CD14-positive monocyte (primary cell): ENCODE data around the gene KRT2. TPM values are rescaled to one million over a fixed set of nuclear protein-coding genes. Genes with fewer than 3 reads are reported as not detected.

ENCODE experiments used
- DNase-seq, 3 donors: peaks; one replicate each; pipeline ENCODE4 v3.0.0-alpha.2; 2011 to 2022
- H2AFZ ChIP-seq: 2 replicates; pipeline ENCODE4 v1.6.0; 2012; ENCODE audit warnings: mild to moderate bottlenecking, low read depth, low read length, inconsistent platforms; ENCODE audit not compliant: insufficient read depth, poor library complexity, severe bottlenecking
- H3K27ac ChIP-seq, 2 donors: 1 replicate in 1 of 2; 2 replicates in 1 of 2; pipeline ENCODE4 v1.5.1; 2012 to 2013; ENCODE audit warnings: low read length in 2 of 2, control low read depth in 1 of 2, inconsistent platforms in 1 of 2, low read depth in 1 of 2, mild to moderate bottlenecking in 1 of 2
- H3K27me3 ChIP-seq, 2 donors: one replicate each; pipeline versions ENCODE4 v1.6.0 to v1.6.1; 2011 to 2013; ENCODE audit warnings: low read length in 2 of 2; ENCODE audit not compliant: control insufficient read depth in 2 of 2, insufficient read depth in 2 of 2
- H3K36me3 ChIP-seq, 2 donors: replicated peaks in 1 of 2; 1 replicate in 1 of 2; 2 replicates in 1 of 2; pipeline versions ENCODE4 v1.5.1 to v1.6.1; 2012 to 2013; ENCODE audit warnings: low read length in 2 of 2, control low read depth in 1 of 2, inconsistent platforms in 1 of 2, mild to moderate bottlenecking in 1 of 2; ENCODE audit not compliant: insufficient read depth in 2 of 2, control insufficient read depth in 1 of 2
- H3K4me1 ChIP-seq, 2 donors: 1 replicate in 1 of 2; 2 replicates in 1 of 2; pipeline versions ENCODE4 v1.5.1 to v1.6.1; 2012 to 2013; ENCODE audit warnings: low read length in 2 of 2, control low read depth in 1 of 2, inconsistent platforms in 1 of 2, mild to moderate bottlenecking in 1 of 2, moderate library complexity in 1 of 2; ENCODE audit not compliant: insufficient read depth in 2 of 2, control insufficient read depth in 1 of 2
- H3K4me2 ChIP-seq: replicated peaks from 2 replicates; pipeline ENCODE3; 2012; ENCODE audit warnings: low read length, moderate library complexity, mild to moderate bottlenecking; ENCODE audit not compliant: poor library complexity, severe bottlenecking; ENCODE audit errors: extremely low read depth
- H3K4me3 ChIP-seq, 3 experiments: fragments of 200-600 bp in 1 of 3; sonication (generic) in 1 of 3; replicated peaks in 1 of 3; 1 replicate in 2 of 3; 2 replicates in 1 of 3; pipeline ENCODE4 v1.5.1; 2011 to 2013; ENCODE audit warnings: low read length in 3 of 3, mild to moderate bottlenecking in 3 of 3, control low read depth in 2 of 3, low read depth in 2 of 3, inconsistent platforms in 1 of 3, moderate library complexity in 1 of 3
- H3K79me2 ChIP-seq: 2 replicates; pipeline ENCODE4 v1.6.0; 2012; ENCODE audit warnings: mild to moderate bottlenecking, control low read depth, inconsistent platforms, low read length, moderate library complexity; ENCODE audit not compliant: insufficient read depth
- H3K9ac ChIP-seq: 2 replicates; pipeline ENCODE4 v1.6.0; 2017; ENCODE audit warnings: low read length, mild to moderate bottlenecking; ENCODE audit not compliant: insufficient read depth, poor library complexity, severe bottlenecking
- H3K9me3 ChIP-seq, 2 donors: replicated peaks in 1 of 2; 1 replicate in 1 of 2; 2 replicates in 1 of 2; pipeline versions ENCODE4 v1.5.1 to v1.6.1; 2012 to 2013; ENCODE audit warnings: low read length in 2 of 2, control low read depth in 1 of 2; ENCODE audit not compliant: control insufficient read depth in 1 of 2, insufficient read depth in 1 of 2
- H4K20me1 ChIP-seq: 2 replicates; pipeline ENCODE4 v1.6.0; 2012; ENCODE audit warnings: mild to moderate bottlenecking, low read length, control low read depth, moderate library complexity; ENCODE audit not compliant: insufficient read depth
- H3K27ac Mint-ChIP-seq, 7 donors: one replicate each; pipeline ENCODE4 v1.8.0; 2020; ENCODE audit warnings: mild to moderate bottlenecking in 7 of 7, mixed read lengths in 7 of 7, moderate library complexity in 6 of 7, inconsistent platforms in 2 of 7
- H3K27me3 Mint-ChIP-seq, 3 donors: one replicate each; pipeline ENCODE4 v1.8.0; 2021 to 2022; ENCODE audit warnings: low read depth in 3 of 3, mild to moderate bottlenecking in 3 of 3, mixed read lengths in 3 of 3, moderate library complexity in 3 of 3, inconsistent platforms in 1 of 3
- H3K36me3 Mint-ChIP-seq, 2 donors: one replicate each; pipeline ENCODE4 v1.8.0; 2020; ENCODE audit warnings: mixed read lengths in 2 of 2, inconsistent platforms in 1 of 2, mild to moderate bottlenecking in 1 of 2
- H3K4me1 Mint-ChIP-seq: one replicate; pipeline ENCODE4 v1.8.0; 2020; ENCODE audit warnings: mild to moderate bottlenecking, mixed read lengths
- H3K4me3 Mint-ChIP-seq, 2 donors: one replicate each; pipeline ENCODE4 v1.8.0; 2020; ENCODE audit warnings: mild to moderate bottlenecking in 2 of 2, mixed read lengths in 2 of 2, moderate library complexity in 1 of 2
- H3K9me3 Mint-ChIP-seq, 7 donors: one replicate each; pipeline ENCODE4 v1.8.0; 2020 to 2022; ENCODE audit warnings: mixed read lengths in 7 of 7, mild to moderate bottlenecking in 6 of 7, moderate library complexity in 6 of 7, inconsistent platforms in 2 of 7
- intact Hi-C, 2 donors: fragments of 100-400 bp; cut with micrococcal nuclease; formaldehyde crosslinking; loops; one replicate each; pipeline versions ENCODE4 v1.15.0 to v1.15.1; 2023
- polyA plus RNA-seq, 3 donors: library from polyadenylated mRNA; depleted of rRNA in 1 of 3; unstranded in 2 of 3; stranded (reverse) in 1 of 3; fragments of 300-500 nt in 2 of 3; fragments of >200 nt in 1 of 3; fragmentation: Illumina TruSeq in 2 of 3; gene quantifications; 1 replicate in 2 of 3; 2 replicates in 1 of 3; pipeline ENCODE4 v1.2.3, GENCODE V29; 2012 to 2021
- TF ChIP-seq, protein P1 (sequence below): fragments of 200-600 bp; IDR thresholded peaks from one replicate; pipeline ENCODE4 v1.8.0; 2022; ENCODE audit warnings: antibody characterized with exemption, mild to moderate bottlenecking

The KRT2 gene
- polyA plus RNA-seq, 3 donors = not detected

DNA sequence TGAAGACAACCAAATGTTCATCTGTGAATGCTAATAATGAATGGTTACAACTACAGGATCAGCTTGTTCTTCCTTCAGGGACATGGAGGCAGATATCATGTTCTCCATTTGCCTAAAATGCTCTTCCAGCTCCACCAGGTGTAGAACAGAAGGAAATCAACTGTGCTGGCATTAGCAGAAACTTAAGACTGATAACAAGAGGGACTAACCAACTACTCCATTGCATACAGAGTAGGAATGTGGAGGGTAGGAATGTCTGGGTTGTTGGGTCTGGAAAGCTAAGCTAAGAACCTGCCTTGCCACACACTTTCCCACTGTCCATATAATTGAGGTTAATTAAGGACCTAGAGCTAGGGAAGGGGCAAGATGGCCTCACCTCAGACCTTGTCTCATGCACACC lies 11.4 kb upstream of the KRT2 start:
- Mint-ChIP-seq H3K4me3 (no peak overlapping the region), H3K27me3 (peaks cover 0 to 4% (median 2%) of the 10 kb centered on the region in 3 donors), H3K27ac (no peak overlapping the region), H3K9me3 (peaks cover 0 to 2% (median 0%) of the 10 kb centered on the region in 7 donors), H3K4me1 (no peaks in the 10 kb centered on the region), H3K36me3 (no peaks in the 10 kb centered on the region)
- DNase-seq = no peak
- Histone ChIP-seq H4K20me1 (no peaks in the 10 kb centered on the region), H3K36me3 (no peaks in the 10 kb centered on the region), H3K27ac (no peak overlapping the region), H3K4me1 (no peaks in the 10 kb centered on the region), H2AFZ (no peak overlapping the region), H3K4me2 (no peak overlapping the region), H3K4me3 (no peak overlapping the region), H3K9me3 (no peaks in the 10 kb centered on the region), H3K79me2 (no peaks in the 10 kb centered on the region), H3K9ac (no peak overlapping the region), H3K27me3 (no peaks in the 10 kb centered on the region)
- intact Hi-C loops = no loop called here
- TF ChIP-seq, protein P1, sequence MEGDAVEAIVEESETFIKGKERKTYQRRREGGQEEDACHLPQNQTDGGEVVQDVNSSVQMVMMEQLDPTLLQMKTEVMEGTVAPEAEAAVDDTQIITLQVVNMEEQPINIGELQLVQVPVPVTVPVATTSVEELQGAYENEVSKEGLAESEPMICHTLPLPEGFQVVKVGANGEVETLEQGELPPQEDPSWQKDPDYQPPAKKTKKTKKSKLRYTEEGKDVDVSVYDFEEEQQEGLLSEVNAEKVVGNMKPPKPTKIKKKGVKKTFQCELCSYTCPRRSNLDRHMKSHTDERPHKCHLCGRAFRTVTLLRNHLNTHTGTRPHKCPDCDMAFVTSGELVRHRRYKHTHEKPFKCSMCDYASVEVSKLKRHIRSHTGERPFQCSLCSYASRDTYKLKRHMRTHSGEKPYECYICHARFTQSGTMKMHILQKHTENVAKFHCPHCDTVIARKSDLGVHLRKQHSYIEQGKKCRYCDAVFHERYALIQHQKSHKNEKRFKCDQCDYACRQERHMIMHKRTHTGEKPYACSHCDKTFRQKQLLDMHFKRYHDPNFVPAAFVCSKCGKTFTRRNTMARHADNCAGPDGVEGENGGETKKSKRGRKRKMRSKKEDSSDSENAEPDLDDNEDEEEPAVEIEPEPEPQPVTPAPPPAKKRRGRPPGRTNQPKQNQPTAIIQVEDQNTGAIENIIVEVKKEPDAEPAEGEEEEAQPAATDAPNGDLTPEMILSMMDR = no peak

DNA sequence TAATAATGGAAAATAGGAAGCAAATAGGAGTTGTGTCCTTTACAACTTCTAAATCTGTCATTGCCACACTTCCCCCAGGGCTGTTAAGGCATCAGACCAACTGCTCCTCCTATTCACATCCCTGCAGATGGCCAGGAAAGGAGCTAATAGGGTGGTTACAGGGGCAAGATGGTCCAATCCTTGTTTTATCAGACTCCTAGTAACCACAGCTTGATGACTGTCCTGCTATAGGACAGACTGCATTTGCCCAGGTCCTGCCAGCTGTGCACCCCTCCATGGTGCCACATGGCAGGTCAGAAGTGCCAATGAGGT lies 10.9 kb upstream of the KRT2 start:
- H3K27ac ChIP-seq = no peak overlapping the region

More for the DNA sequence above, 10.9 kb upstream of the KRT2 start:
- no peak overlapping the region for H3K4me2 ChIP-seq
- no peaks in the 10 kb centered on the region for H4K20me1 ChIP-seq
- TF ChIP-seq, protein P1 = no peak
- intact Hi-C loops = no loop called here
- Mint-ChIP-seq H3K4me1 (no peaks in the 10 kb centered on the region), H3K36me3 (no peaks in the 10 kb centered on the region), H3K9me3 (peaks cover 0 to 2% (median 0%) of the 10 kb centered on the region in 7 donors), H3K27me3 (peaks cover 0 to 4% (median 2%) of the 10 kb centered on the region in 3 donors), H3K4me3 (no peak overlapping the region), H3K27ac (no peak overlapping the region)
- no peak overlapping the region for H3K4me3 ChIP-seq
- H3K79me2 ChIP-seq = no peaks in the 10 kb centered on the region
- H3K9me3 ChIP-seq = no peaks in the 10 kb centered on the region
- no peaks in the 10 kb centered on the region for H3K36me3 ChIP-seq
- H2AFZ ChIP-seq = no peak overlapping the region
- no peak for DNase-seq
- H3K4me1 ChIP-seq = no peaks in the 10 kb centered on the region
- H3K9ac ChIP-seq = no peak overlapping the region
- no peaks in the 10 kb centered on the region for H3K27me3 ChIP-seq
